ENCODE measurements around the gene TSFM.

Gene TSFM

GRCh38 chr12:57776247-57776587 lies 6.4 kb upstream of the TSFM start:
- no peak for TF ChIP-seq EZH2 (IDR thresholded peaks at IDR 0.05; ENCODE audit: borderline replicate concordance, low read depth, low read length, severe bottlenecking)
- no peak for TF ChIP-seq CTCF (IDR thresholded peaks at IDR 0.05; ENCODE audit: borderline replicate concordance, extremely low read depth, low read length, poor library complexity, severe bottlenecking)
- Histone ChIP-seq H3K9ac (ENCODE audit: low read depth, low read length) (no peak overlapping the region), H3K27me3 (ENCODE audit: insufficient read depth, low read length, poor library complexity) (no peaks in the 10 kb centered on the region), H4K20me1 (ENCODE audit: insufficient read depth, low read length) (no peaks in the 10 kb centered on the region), H3K4me2 (ENCODE audit: insufficient read depth, low read length) (no peak overlapping the region), H3K9me3 (ENCODE audit: insufficient read depth, low read length, severe bottlenecking) (no peaks in the 10 kb centered on the region), H3K4me1 (ENCODE audit: insufficient read depth, low read length) (peaks cover 23% of the 10 kb centered on the region), H3K79me2 (ENCODE audit: insufficient read depth, low read length) (peaks cover 9% of the 10 kb centered on the region), H3K4me3 (ENCODE audit: low read depth in 1 of 2, low read length in 2 of 2) (no peak overlapping the region), H3K36me3 (ENCODE audit: insufficient read depth, low read length) (peaks cover 6% of the 10 kb centered on the region; the same call in 1 of the 2 replicates), H2AFZ (ENCODE audit: low read depth, low read length) (no peak overlapping the region), H3K27ac (ENCODE audit: low read length) (no peak overlapping the region)
- no peak for ATAC-seq (ENCODE audit: insufficient read depth, low read depth)
- DNase-seq: no peak

DNA sequence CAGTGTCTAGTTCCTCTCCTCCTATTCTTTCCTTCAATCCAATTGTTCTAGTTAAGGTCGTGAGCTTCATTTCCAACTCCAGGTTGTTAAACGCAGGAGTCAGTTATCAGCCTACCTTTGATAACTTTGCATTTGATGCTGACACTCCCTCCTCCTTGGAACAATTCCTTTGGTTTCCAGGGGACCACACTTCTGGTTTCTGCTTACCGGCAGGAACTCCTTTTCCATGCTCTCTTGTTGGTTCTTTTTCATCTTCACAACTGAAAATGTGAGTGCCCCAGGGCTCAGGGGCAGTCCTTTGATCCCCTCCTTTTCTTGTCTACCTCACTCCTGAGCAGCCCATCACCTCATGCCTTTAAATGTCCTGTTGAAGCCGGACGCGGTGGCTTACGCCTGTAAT lies 5.2 kb upstream of the TSFM start:
- Histone ChIP-seq H3K79me2 (ENCODE audit: insufficient read depth, low read length) (peaks cover 6% of the 10 kb centered on the region), H3K36me3 (ENCODE audit: insufficient read depth, low read length) (peaks cover 6% of the 10 kb centered on the region; the same call in 1 of the 2 replicates), H2AFZ (ENCODE audit: low read depth, low read length) (no peak overlapping the region), H3K4me2 (ENCODE audit: insufficient read depth, low read length) (no peak overlapping the region), H3K27me3 (ENCODE audit: insufficient read depth, low read length, poor library complexity) (no peaks in the 10 kb centered on the region), H3K9ac (ENCODE audit: low read depth, low read length) (no peak overlapping the region), H4K20me1 (ENCODE audit: insufficient read depth, low read length) (no peaks in the 10 kb centered on the region), H3K4me1 (ENCODE audit: insufficient read depth, low read length) (peaks cover 30% of the 10 kb centered on the region), H3K27ac (ENCODE audit: low read length) (no peak overlapping the region), H3K9me3 (ENCODE audit: insufficient read depth, low read length, severe bottlenecking) (no peaks in the 10 kb centered on the region), H3K4me3 (ENCODE audit: low read depth in 1 of 2, low read length in 2 of 2) (no peak overlapping the region)
- TF ChIP-seq CTCF (IDR thresholded peaks at IDR 0.05; ENCODE audit: borderline replicate concordance, extremely low read depth, low read length, poor library complexity, severe bottlenecking) (no peak), EZH2 (IDR thresholded peaks at IDR 0.05; ENCODE audit: borderline replicate concordance, low read depth, low read length, severe bottlenecking) (no peak)
- DNase-seq (no peak), ATAC-seq (ENCODE audit: insufficient read depth, low read depth) (no peak)

GRCh38 chr12:57777911-57778310 lies 4.7 kb upstream of the TSFM start:
- Histone ChIP-seq H4K20me1 (ENCODE audit: insufficient read depth, low read length) (no peaks in the 10 kb centered on the region; the same call in 1 of the 2 replicates), H3K36me3 (ENCODE audit: insufficient read depth, low read length) (peaks cover 8% of the 10 kb centered on the region; the same call in 1 of the 2 replicates), H3K79me2 (ENCODE audit: insufficient read depth, low read length) (peaks cover 6% of the 10 kb centered on the region), H2AFZ (ENCODE audit: low read depth, low read length) (no peak overlapping the region), H3K9ac (ENCODE audit: low read depth, low read length) (no peak overlapping the region), H3K9me3 (ENCODE audit: insufficient read depth, low read length, severe bottlenecking) (no peaks in the 10 kb centered on the region), H3K4me2 (ENCODE audit: insufficient read depth, low read length) (no peak overlapping the region), H3K4me3 (ENCODE audit: low read depth in 1 of 2, low read length in 2 of 2) (no peak overlapping the region), H3K27ac (ENCODE audit: low read length) (no peak overlapping the region), H3K4me1 (ENCODE audit: insufficient read depth, low read length) (peaks cover 28% of the 10 kb centered on the region), H3K27me3 (ENCODE audit: insufficient read depth, low read length, poor library complexity) (no peaks in the 10 kb centered on the region)
- DNase-seq (no peak), ATAC-seq (ENCODE audit: insufficient read depth, low read depth) (no peak)
- TF ChIP-seq EZH2 (IDR thresholded peaks at IDR 0.05; ENCODE audit: borderline replicate concordance, low read depth, low read length, severe bottlenecking) (no peak), CTCF (IDR thresholded peaks at IDR 0.05; ENCODE audit: borderline replicate concordance, extremely low read depth, low read length, poor library complexity, severe bottlenecking) (no peak)

- Histone ChIP-seq H3K9ac (ENCODE audit: low read depth, low read length) (no peak overlapping the region), H3K9me3 (ENCODE audit: insufficient read depth, low read length, severe bottlenecking) (no peaks in the 10 kb centered on the region), H3K36me3 (ENCODE audit: insufficient read depth, low read length) (peaks cover 15% of the 10 kb centered on the region), H3K27me3 (ENCODE audit: insufficient read depth, low read length, poor library complexity) (no peaks in the 10 kb centered on the region), H3K4me1 (ENCODE audit: insufficient read depth, low read length) (peaks cover 35% of the 10 kb centered on the region), H3K79me2 (ENCODE audit: insufficient read depth, low read length) (peaks cover 20% of the 10 kb centered on the region), H3K4me3 (ENCODE audit: low read depth in 1 of 2, low read length in 2 of 2) (no peak overlapping the region), H3K27ac (ENCODE audit: low read length) (no peak overlapping the region), H4K20me1 (ENCODE audit: insufficient read depth, low read length) (no peaks in the 10 kb centered on the region; the same call in 1 of the 2 replicates), H2AFZ (ENCODE audit: low read depth, low read length) (no peak overlapping the region), H3K4me2 (ENCODE audit: insufficient read depth, low read length) (no peak overlapping the region)
- ATAC-seq (ENCODE audit: insufficient read depth, low read depth): no peak
- no peak for DNase-seq
- TF ChIP-seq CTCF (IDR thresholded peaks at IDR 0.05; ENCODE audit: borderline replicate concordance, extremely low read depth, low read length, poor library complexity, severe bottlenecking): no peak
- no peak for TF ChIP-seq EZH2 (IDR thresholded peaks at IDR 0.05; ENCODE audit: borderline replicate concordance, low read depth, low read length, severe bottlenecking)
Measured at GRCh38 chr12:57779736-57780135, 2.9 kb upstream of the TSFM start.
